ENCODE measurements around the gene KDM4C. TPM values are rescaled to one million over a fixed set of nuclear protein-coding genes. Genes with fewer than 3 reads are reported as not detected.

Gene KDM4C
- total and polyA plus RNA-seq, 2 of the 8 experiments (the other 6 are each of a cell fraction or from before 2014, with no cell fraction given), result 13.0 to 26.1 TPM

DNA sequence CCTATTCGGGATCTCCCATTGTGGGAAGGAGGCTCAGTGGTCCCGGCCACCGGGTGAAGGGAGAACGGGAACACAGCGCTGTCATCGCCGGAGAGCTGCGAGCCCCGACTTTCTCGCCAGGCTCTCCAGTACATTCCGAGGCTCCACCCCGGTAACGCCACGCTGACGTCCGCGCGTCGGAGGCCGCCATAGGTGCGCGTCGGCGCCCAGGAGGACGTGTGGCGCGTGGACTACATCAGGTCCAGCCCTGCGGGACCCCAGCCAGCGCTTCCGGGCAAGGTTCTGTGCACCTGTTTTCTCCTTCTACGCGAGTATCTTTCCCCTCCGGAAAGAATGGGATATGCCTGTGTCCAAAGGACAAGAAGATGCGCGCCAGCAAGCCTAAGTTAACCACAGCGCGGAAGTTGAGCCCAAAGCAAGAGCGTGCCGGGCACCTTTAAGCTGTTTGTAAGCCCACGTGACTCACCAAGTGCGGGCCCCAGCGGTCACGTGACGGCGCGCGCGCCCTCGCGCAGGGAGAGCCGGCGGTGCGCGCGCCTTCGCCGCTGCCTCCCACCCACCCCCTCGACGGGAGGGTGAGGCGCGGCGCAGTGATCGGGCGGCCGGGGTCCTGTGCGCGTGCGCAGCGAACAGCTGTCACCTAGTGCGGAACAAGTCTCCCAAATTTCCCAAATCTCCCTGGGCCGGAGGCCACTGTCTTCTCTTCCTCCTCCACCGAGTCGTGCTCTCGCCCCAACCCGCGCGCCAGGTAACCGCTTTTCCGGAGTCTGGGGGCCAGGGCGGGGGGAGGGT, at the start of gene KDM4C (continued):
- TF ChIP-seq, protein P1, sequence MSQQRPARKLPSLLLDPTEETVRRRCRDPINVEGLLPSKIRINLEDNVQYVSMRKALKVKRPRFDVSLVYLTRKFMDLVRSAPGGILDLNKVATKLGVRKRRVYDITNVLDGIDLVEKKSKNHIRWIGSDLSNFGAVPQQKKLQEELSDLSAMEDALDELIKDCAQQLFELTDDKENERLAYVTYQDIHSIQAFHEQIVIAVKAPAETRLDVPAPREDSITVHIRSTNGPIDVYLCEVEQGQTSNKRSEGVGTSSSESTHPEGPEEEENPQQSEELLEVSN (IDR thresholded peaks at IDR 0.05), result peak; percentile 83
- peak; percentile 43; the same call in 1 of the 2 replicates for TF ChIP-seq JUND (IDR thresholded peaks at IDR 0.05; ENCODE audit: low read length)
- peak; percentile 69 for TF ChIP-seq TAF7 (optimal IDR thresholded peaks at IDR 0.05; ENCODE audit: borderline replicate concordance, low read depth, low read length)
- peak; percentile 35; the same call in 1 of the 2 replicates for TF ChIP-seq SRF (IDR thresholded peaks at IDR 0.05; ENCODE audit: low read depth, low read length)
- peak; percentile 66 for TF ChIP-seq KDM4A (IDR thresholded peaks at IDR 0.05; ENCODE audit: low read depth, low read length, severe bottlenecking)
- TF ChIP-seq ASH2L (IDR thresholded peaks at IDR 0.05; ENCODE audit: low read length), result peak; percentile 83
- peak; percentile 97 for TF ChIP-seq SP4 (IDR thresholded peaks at IDR 0.05; ENCODE audit: low read length)
- TF ChIP-seq GTF2F1 (IDR thresholded peaks at IDR 0.05; ENCODE audit: borderline replicate concordance, low read depth, low read length), result peak; percentile 70; the same call in 1 of the 2 replicates
- peak; percentile 74 for TF ChIP-seq TAF1 (IDR thresholded peaks at IDR 0.05; ENCODE audit: low read depth, low read length)
- TF ChIP-seq MAFK (IDR thresholded peaks at IDR 0.05; ENCODE audit: low read depth, low read length), result peak; percentile 15; the same call in 1 of the 2 replicates

Measured in H1 (cell line).